ENCODE data around the gene KCNQ1. TPM values are rescaled to one million over a fixed set of nuclear protein-coding genes. Genes with fewer than 3 reads are reported as not detected.

The KCNQ1 gene
- total RNA-seq, 4 donors from 2014 or later, result 0.89 to 2.2 (median 1.3) TPM

DNA sequence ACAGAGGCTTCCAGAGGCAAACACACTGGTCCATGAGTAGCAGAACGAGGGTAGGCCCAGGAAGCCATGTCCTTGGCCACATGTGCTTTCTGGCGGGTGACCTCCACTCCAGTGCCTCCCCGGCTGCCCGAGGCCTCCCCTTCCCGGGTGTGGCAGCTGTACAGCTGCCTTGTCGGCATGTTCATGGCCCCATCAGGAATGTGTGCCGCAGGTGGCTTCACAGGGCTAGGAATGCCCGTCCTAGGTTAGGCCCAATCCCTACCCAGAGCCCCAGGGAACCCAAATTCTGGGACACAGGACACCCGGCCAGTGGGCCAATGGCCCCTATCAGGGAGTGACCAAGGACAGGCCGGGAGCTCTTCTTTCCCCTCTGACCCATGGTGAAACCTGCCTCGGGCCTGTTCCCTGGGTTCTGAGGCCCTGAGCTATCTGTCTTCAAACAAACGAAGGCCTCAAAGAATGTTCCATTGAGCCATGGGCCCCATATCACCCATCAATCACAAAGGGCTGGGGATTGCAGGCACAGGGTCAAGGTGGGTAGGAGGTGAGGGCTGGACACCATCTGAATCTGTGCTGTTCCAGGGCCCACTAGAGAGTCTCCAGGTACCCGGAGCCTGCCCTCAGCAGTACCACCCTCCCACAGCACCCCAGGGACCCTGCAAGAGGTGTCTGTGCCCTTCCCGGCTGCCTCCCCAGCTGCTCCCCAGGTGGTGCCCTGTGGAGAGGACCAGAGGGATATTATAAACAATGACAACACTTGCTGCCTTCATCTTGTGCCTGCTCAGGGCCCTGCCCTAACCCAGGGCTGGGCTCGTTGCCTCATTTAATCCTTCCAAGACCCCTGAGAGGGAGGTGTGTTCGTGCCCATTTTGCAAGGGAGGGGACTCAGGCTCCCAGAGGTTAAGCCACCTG lies 444.8 kb downstream of the KCNQ1 start:
- TF ChIP-seq, protein P1, sequence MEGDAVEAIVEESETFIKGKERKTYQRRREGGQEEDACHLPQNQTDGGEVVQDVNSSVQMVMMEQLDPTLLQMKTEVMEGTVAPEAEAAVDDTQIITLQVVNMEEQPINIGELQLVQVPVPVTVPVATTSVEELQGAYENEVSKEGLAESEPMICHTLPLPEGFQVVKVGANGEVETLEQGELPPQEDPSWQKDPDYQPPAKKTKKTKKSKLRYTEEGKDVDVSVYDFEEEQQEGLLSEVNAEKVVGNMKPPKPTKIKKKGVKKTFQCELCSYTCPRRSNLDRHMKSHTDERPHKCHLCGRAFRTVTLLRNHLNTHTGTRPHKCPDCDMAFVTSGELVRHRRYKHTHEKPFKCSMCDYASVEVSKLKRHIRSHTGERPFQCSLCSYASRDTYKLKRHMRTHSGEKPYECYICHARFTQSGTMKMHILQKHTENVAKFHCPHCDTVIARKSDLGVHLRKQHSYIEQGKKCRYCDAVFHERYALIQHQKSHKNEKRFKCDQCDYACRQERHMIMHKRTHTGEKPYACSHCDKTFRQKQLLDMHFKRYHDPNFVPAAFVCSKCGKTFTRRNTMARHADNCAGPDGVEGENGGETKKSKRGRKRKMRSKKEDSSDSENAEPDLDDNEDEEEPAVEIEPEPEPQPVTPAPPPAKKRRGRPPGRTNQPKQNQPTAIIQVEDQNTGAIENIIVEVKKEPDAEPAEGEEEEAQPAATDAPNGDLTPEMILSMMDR (IDR thresholded peaks at IDR 0.05), result no peak
- no peak for TF ChIP-seq POLR2AphosphoS5 (IDR thresholded peaks at IDR 0.05)
- no peak for TF ChIP-seq EP300 (IDR thresholded peaks at IDR 0.05)
- no peak for TF ChIP-seq POLR2A (IDR thresholded peaks at IDR 0.05)
- H3K4me1 ChIP-seq, result peaks cover 51% of the 10 kb centered on the region
- H3K4me3 ChIP-seq, result no peak overlapping the region
- no CpG with 5 or more reads among the region's 16 CpGs for WGBS
- no peak for DNase-seq (ENCODE audit: low spot score in 2 of 2)
- H3K27me3 ChIP-seq, result no peaks in the 10 kb centered on the region
- no peaks in the 10 kb centered on the region for H3K36me3 ChIP-seq
- no peak overlapping the region for H3K27ac ChIP-seq
- H3K9me3 ChIP-seq, result no peaks in the 10 kb centered on the region

DNA sequence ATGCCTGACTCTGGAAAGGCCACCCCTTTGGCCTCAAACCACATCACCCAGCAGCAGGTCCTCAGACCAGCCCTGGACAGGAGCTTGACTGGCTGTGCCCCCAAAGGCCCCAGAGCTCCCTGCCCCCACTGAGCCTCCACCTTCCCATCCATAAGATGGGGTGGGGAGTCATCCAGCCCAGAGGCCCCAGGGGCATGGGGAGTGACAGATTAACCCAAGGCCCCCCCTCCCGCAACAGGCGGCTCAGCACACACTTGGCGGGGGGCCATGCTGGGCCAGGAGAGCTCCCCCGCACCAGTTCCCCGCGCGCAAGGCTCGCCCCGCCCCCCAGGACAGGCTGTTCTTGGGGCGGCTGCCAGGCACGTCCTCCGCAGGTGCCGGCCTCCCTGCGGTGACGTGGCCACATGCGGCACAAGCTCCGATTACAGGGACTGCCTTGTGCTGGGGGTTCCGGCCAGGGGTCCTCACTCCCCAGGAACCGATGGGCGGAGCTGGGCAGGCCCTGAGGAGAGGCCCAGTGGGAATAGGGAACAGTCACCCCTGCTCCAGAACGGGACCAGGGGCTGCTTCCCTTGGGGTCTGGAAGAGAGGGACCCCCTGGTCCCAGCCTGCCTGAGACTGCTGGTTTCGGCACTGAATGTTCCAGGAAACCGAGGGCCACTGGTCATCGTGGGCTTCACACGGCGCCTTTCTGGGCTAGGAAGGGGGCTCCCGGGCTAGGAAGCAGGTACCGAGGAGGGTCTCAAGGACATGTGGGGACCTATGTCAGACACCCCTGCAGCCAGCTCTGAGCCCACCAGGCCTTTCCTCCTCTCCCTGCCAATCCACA lies 445.9 kb downstream of the KCNQ1 start:
- WGBS, result no CpG with 5 or more reads among the region's 28 CpGs
- no peaks in the 10 kb centered on the region for H3K27me3 ChIP-seq
- H3K9me3 ChIP-seq, result no peaks in the 10 kb centered on the region
- no peak for TF ChIP-seq POLR2A (IDR thresholded peaks at IDR 0.05)
- TF ChIP-seq, protein P1 (IDR thresholded peaks at IDR 0.05), result no peak
- TF ChIP-seq POLR2AphosphoS5 (IDR thresholded peaks at IDR 0.05), result no peak
- peak; percentile 91 for TF ChIP-seq EP300 (IDR thresholded peaks at IDR 0.05)
- DNase-seq (ENCODE audit: low spot score in 2 of 2), result no peak
- H3K27ac ChIP-seq, result no peak overlapping the region
- no peak overlapping the region for H3K4me3 ChIP-seq
- H3K36me3 ChIP-seq, result no peaks in the 10 kb centered on the region
- peaks cover 43% of the 10 kb centered on the region for H3K4me1 ChIP-seq

DNA sequence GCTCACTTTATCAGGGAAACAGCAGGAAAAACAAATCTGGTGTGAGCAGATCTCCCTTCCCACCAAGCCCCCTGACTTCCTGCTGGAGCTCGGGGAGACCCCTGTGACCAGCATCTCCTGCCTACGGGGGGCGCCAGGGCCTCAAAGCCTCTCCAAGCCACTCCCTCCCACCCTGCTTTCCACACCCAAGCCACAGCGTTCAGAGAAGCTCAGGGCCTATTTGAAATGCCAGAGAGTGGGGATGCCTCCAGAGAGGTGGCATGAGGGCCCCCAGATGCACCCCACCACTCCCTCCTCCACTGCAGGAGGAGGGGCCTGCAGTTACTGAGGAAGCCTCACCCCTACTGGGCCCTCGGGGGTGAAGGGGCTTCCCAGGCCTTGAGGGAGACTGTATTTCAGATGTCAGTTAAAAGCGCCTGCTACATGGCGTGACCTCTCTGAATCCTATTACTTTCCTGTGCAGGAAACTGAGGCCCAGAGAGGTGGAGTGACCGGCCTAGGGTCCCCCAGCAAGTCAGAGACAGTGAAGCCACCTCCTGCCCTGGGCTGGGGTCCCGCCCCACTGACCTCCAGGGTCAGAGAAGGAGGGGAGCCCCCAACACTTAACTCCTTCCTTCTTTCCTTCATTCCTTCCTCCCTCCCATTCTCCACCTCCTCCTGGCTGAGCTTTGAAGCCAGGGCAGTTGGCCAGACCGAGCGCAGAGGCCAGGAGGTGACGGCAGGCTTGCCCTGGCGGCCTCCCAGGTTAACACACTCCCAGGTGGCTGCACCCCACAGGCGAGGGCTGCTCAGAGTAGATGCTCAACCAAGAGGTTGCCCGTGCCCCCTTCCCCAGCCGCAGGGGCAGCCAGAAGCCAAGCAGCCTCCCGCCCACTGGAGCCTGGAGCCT lies 446.8 kb downstream of the KCNQ1 start:
- WGBS, result 49% methylated on average over 14 of the region's 17 CpGs
- no peak for DNase-seq (ENCODE audit: low spot score in 2 of 2)
- no peaks in the 10 kb centered on the region for H3K9me3 ChIP-seq
- peaks cover 36% of the 10 kb centered on the region for H3K4me1 ChIP-seq
- H3K4me3 ChIP-seq, result peak overlapping the region; percentile 49
- no peaks in the 10 kb centered on the region for H3K27me3 ChIP-seq
- no peak for TF ChIP-seq POLR2A (IDR thresholded peaks at IDR 0.05)
- no peak for TF ChIP-seq EP300 (IDR thresholded peaks at IDR 0.05)
- TF ChIP-seq, protein P1 (IDR thresholded peaks at IDR 0.05), result no peak
- no peak for TF ChIP-seq POLR2AphosphoS5 (IDR thresholded peaks at IDR 0.05)
- H3K27ac ChIP-seq, result peak overlapping the region; percentile 3
- no peaks in the 10 kb centered on the region for H3K36me3 ChIP-seq

DNA sequence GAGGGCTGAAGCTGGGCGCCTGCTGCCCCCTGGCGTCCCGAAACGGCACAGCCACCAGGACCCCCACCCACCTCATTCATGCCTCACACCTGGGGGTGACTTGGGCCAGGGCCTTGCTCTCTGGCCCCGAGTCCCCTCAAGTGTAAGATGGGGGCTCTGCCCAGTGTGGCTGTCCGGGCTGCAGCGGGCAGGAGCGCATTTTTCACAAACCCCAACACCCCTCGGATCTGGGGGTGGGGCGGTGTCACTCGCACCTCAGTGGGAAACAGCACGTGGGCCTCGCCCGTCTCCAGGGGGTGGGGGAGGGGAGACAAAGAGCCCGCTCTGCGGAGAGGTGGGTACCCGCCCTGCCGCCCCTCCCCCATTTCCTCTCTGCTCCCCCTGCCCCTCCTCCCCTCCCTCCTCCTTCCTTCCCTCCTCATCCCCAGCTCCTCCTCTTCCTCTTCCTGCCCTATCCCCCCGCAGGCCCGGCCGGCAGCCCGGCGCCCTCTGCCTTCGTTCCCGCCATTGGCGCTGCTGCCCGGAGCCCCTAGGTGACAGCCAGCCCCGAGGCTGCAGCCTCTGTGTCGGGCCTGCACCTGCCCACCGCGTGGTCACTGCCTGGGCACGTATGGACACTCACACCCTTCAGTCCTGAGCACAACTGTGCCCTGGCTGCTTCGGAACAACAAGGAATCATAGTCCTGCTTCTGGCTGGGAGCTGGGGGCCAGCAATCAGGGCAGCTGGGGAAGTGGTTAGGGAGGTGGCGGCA lies 447.6 kb downstream of the KCNQ1 start:
- Histone ChIP-seq H3K4me3 (peak overlapping the region; percentile 49), H3K36me3 (no peaks in the 10 kb centered on the region), H3K27ac (peak overlapping the region; percentile 3), H3K27me3 (no peaks in the 10 kb centered on the region), H3K4me1 (peaks cover 30% of the 10 kb centered on the region), H3K9me3 (no peaks in the 10 kb centered on the region)
- no peak for DNase-seq (ENCODE audit: low spot score in 2 of 2)
- WGBS, result 10% methylated on average over 18 of the region's 34 CpGs
- TF ChIP-seq, protein P1 (IDR thresholded peaks at IDR 0.05), result peak; percentile 55 to 85
- no peak for TF ChIP-seq EP300 (IDR thresholded peaks at IDR 0.05)
